HT1080 (cell line): ENCODE results near the gene NIT2. TPM values are rescaled to one million over a fixed set of nuclear protein-coding genes. Genes with fewer than 3 reads are reported as not detected.
A peak's percentile ranks its signal among the peaks of the same experiment; 100 is the strongest.

Experiments used
- DNase-seq: peaks from one replicate; pipeline ENCODE4 v3.0.0-alpha.2; 2015; ENCODE audit warnings: low read depth
- total RNA-seq: library from RNA; depleted of rRNA; stranded (reverse); fragments of >200 nt; shearing (Covaris generic); gene quantifications from 2 replicates; pipeline ENCODE4 v1.2.3, GENCODE V29; 2014; rRNA removed

NIT2 gene
- total RNA-seq, 1 experiment from 2014 or later = 43.3 TPM

DNA sequence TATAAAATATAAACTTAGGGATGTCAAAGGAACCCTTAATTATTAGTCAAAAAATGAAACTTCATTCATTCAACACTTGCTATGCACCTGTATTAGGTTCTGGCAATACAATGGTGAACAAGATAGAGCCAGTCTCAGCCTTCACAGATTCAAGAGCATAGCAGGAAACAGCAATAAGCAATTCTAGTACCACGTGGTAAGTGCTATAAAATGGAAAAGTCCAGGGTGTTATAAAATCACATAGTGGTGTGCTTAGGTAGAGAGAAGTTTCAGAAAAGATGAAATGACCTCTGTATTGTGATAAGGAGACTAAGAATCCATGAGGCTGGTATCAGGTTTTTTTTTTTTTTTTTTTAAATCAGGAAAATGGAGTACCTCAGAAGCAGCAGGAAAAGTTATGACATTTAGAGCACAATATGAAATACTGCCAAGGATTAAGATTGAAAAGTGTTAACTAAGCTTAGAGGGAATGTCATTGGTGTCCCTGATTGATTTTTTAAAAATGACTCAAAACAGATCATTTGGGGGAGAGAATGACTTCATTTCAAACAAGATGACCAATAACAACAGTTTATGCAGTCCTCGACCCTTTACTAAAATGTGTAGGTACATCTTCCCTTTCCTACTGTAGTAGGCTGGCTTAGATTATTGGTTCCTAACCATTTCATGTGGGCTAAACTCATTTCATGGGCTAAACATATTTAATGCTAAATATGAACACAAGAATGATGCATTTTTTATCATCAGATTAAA is 61.3 kb downstream of the NIT2 start:
- no peak for DNase-seq

DNA sequence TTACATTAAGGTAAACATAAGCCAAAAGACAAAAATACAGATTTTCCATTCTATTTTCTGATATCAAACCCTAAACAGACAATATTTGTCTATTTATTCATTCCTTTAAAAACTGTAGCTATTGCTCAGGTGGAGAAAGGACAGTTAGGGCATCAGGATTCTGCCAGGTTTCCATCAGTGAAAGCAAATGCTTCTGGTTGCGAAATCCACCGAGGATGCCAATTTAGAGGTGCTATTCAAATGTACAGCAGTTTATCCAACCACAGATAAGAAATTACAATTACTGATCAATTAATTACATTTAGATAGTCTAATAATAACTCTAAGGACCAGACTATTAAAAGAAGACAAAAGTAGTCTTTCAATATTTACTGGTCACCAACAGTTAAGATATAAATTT is 62.4 kb downstream of the NIT2 start:
- no peak for DNase-seq

DNA sequence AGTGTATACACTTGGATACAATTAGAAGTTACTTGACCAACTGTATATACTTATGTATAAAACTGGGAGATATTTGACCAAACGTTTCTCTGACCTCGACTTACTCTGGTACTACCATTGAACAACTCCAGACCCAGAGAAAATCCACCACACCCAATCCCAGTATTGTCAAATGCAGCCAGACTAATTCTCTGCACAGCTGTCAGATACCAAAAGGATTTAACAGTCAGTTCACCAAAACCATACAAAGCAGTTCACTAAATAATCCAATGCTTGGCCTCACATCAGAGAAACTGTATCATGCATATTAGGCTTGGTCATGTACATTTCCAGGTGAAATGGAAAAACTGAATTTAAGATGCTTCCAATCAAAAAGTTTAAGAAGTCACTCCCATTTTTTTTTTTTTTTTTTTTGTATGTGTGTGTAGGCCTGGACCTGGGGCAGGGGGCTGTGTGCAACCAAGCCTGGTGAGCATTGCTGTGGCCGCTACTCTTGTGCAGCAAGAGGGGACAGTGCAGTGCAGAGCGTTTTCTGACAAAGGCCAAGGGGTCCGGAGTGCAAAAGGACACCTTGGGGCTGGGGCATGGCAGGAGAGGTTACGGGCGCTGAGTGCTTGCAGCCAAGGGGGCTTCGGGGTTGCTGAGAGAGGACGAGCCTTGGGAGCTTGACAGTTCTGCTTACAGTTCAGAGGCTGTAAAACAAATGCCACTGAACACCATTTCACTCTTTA is 64.9 kb downstream of the NIT2 start:
- no peak for DNase-seq

DNA sequence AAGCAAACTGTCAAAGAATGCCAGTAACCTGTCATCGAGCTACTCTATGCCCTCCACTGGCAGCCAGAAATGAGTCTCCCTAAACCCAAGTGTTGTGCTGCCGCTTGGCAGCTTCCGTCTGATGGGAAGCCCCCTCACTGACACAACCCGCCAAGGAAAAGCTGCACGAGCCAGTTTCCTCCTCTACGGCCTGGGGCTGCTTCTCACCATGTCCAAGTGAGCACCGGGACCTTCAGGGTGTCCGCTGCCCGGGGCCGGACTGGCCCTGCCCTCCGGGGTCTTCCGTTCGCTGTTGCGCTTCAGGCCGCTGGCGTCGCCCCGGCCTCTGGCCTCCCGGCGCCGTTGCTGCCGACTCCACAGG is 65.8 kb downstream of the NIT2 start:
- DNase-seq = no peak

DNA sequence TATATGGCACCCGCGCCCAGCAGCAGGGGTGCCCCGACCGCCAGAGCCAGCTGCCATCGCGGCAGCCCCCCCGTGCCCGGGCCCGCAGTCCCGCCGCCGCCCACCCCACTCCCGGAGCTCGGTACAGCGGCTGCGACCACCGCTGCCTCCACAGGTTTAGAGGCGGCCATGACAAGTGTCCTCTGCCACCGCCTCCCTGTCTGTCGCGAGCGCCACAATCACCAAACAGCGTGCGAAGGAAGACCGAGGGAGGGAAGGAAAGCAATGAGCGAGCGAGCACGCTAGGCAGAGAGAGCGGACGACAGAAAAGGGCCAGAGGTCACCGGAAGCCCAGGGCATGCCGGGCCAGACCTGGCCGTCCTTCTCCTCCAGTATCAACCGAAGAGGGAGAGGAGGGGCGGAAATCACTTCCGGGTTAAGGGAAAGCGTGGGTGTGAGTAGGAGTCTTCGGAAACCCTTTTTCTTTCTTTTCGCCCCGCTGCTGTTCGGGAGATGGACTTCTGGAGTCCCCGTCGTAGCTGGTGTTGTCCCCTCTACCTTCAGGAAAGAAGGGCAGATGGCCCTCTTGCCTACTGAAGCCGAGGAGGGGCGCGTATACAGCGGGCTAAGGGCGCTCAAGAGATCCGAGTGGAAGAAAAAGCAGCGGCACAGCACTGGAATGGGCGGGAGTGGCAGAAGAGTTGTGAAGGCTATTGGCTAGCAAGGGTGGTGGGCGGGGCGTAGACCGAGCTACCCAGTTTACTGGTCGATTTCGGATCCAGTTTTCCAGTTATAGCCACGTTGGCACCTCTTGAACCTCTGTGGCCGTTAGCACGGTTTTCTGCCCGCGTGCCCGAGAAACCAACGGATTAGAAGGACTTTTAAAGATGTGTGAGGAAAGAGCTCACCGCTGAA is 66.5 kb downstream of the NIT2 start, which contains the start of the genes LNP1 and TOMM70:
LNP1 (plus strand) TSS at position 760 of the 894 bp plus-strand sequence. CDS start 28,191 bp downstream, outside the sequence.
TOMM70 (minus strand) TSS at position 310 of the 894 bp plus-strand sequence; CDS start at position 170, 140 bp downstream.
- DNase-seq = peak; percentile 97

DNA sequence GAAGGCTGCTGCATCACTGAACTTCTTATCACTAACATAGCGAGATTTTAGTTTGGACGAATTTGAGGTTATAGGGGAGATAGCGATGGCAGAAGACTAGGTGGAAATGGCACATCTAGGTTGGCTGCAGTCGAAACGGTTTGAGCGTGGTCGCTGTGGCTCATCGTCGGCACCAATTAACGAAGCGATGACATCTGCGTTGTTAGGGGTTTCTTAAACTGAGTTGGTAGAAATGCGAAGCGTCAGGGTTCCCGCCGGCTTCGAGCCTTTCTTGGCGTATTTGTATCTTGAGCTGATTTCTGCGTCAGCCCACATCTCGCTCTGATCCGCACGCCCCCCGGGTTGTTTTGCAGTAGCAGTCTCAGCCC is 67.1 kb downstream of the NIT2 start:
- DNase-seq = no peak

DNA sequence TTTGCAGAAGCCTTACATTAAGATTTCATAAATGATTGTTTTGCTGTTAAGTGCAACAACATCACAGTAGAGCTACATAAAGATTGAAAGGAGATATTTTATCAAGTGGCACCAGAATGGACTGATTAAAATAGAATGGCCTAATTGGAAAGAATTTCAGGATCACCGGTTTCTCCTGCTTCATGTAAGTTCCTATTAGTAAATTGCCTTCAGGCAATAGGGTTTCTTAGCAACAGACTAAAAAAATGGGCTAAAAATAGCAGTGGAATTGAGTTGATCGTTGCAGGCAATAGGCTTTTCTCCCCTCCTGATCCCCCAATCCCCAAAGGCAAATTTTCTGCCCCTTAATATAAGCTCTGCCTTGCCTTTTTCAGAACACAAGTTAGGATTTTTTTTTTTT is 67.7 kb downstream of the NIT2 start:
- DNase-seq = peak; percentile 55

DNA sequence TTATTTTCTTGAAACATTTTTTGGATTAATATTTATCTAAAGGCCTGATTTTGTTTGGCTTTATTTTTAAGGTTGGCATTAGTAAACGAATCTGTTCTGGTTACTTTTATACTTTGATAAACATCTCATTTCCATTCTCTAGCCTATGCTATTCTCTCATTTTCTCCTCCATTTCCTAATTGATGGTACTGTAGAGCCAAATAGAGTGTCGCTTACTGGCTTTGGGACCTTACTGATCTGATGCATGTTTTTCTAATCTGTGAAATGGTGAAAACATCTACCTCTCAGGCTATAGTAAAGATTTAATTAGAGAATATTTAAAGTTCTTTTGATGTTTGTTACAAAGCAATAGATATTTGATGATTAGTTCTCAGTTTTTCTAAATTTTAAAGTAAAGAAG is 68.3 kb downstream of the NIT2 start:
- no peak for DNase-seq

DNA sequence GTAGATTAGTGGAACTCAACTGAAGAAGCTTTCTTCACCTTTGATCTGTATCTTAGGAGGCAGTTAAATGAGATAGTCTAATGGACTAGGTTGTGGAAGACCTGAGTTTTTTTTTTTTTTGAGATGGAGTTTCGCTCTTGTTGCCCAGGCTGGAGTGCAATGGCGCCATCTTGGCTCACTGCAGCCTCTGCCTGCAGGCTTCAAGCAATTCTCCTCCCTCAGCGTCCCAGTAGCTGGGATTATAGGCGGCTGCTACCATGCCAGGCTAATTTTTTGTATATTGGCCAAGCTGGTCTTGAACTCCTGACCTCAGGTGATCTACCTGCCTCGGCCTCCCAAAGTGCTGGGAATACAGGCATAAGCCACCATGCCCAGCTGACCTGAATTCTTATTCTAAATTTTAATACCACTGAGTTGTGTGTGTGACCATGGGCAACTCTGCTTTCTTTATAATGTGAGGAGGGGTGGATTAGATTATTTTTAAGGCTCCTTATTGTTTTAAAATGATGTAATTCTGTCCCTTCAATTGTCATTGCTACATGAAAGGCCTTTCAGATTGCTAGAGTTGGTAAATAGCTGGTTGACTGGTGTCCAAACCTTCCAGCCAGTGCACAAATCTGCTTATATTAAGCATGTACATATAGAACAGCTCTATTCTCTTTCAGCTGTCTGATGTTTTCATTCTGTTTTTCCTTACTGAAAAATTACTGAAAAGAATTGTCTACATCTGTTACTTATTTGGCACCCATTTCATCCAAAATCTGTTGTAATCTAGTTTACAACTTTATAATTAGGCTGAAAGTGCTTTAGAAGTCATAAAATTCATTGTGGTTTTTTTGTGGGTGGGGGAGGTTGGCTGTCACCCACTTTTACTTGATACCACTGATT is 69.0 kb downstream of the NIT2 start:
- DNase-seq = peak; percentile 61

DNA sequence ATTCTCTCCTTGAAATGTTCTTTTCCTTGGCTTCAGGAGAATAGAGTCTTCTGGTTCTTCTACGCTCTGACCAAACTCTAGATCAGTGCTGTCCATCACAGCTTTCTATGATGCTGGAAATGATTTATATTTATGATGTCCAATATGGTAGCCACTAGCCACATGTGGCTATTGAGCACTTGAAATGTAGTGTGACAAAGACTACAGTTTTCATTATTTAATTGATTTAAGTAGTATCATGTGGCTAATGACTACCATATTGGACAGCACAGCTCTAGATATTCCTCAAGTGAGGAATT is 69.6 kb downstream of the NIT2 start:
- no peak for DNase-seq

DNA sequence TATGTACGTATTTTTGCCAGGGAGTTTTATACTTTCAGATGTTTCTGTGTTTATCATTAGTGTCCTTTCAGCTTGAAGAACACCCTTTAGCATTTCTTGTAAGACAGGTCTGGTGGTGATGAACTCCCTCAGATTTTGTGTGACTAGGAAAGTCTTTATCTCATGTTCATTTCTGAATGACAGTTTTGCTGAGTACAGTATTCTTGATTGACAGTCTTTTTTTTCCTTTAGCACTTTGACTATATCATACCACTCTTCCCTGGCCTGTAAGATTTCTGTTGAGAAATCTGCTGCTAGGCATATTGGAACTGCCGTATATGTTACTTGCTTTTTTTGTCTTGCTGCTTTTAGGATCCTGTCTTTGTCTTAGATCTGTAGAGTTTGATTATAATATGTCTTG is 72.6 kb downstream of the NIT2 start:
- no peak for DNase-seq

DNA sequence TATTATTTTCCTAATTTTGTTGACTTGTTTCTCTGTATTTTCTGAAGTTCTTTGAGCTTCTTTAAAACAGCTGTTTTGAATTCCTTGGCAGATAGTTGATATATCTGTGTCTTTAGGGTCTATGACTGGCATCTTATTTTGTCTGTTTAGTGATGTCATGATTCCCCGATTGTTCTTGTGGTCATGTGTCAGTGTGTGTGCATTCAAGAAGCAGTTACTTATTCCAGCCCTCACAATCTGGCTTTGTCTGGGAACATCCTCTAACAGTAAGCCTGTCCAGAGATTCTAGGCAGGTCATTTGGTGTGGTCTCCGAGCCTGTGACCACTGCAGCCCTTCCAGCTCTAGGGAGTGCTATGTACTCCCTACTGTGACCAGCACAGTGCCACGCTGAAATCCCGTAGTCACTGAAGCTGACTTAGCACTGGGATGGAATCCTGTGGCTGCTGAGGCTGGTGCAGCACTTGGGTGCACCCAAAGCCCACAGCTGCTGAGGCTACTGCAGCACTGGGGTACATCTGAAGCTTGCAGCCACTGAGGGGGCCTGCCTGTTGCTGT is 73.5 kb downstream of the NIT2 start:
- peak; percentile 23 for DNase-seq

Other genes with a start within 250 kb of the NIT2 start
- gene FILIP1L, start 220.3 kb upstream of the NIT2 start, total RNA-seq = not detected in 2 replicates
- 21.9 and 25.7 TPM in 2 replicates for gene TBC1D23, start 73.8 kb upstream of the NIT2 start, total RNA-seq
- 76.4 and 79.5 TPM in 2 replicates for gene TOMM70, start 66.3 kb downstream of the NIT2 start, total RNA-seq
- gene LNP1, start 66.8 kb downstream of the NIT2 start, total RNA-seq = 5.2 and 6.7 TPM in 2 replicates
- gene TMEM45A, start 157.9 kb downstream of the NIT2 start, total RNA-seq = 0.87 and 1.4 TPM in 2 replicates